A549 (cell line): ENCODE results near the gene TUBGCP3. TPM values are rescaled to one million over a fixed set of nuclear protein-coding genes. Genes with fewer than 3 reads are reported as not detected.

Source experiments
- ATAC-seq, 2 experiments: fragments of 200-7000 bp in 1 of 2; fragments of >200 bp in 1 of 2; cut with Nextera tagmentation in 1 of 2; cut with Tn5 transposase in 1 of 2; 3 replicates each; pipeline versions ENCODE4 v1.8.0 to v1.9.1; 2018 to 2020; ENCODE audit warnings: mild to moderate bottlenecking in 1 of 2, moderate library complexity in 1 of 2
- CTCF ChIA-PET: fragments of 300-600 bp; sonication (Branson Sonifier 250); formaldehyde crosslinking; extraction: SDS; loops from one replicate; lab custom pipeline; 2021; ENCODE audit warnings: antibody characterized with exemption, inconsistent platforms; lab: Yijun Ruan, JAX
- POLR2A ChIA-PET: fragments of 350-600 bp; formaldehyde crosslinking; extraction: SDS; loops from one replicate; lab custom pipeline; 2021; ENCODE audit warnings: antibody characterized with exemption, inconsistent platforms; lab: Yijun Ruan, JAX
- DNase-seq, 2 experiments: peaks; one replicate each; pipeline versions ENCODE4 v3.0.0 to v3.0.0-alpha.2; 2011 to 2016; ENCODE audit warnings: low read depth in 1 of 2, low spot score in 1 of 2
- FAIRE-seq: peaks from 2 replicates; lab custom pipeline; 2011; peaks lifted over from hg19 to GRCh38; lab: Jason Lieb, UNC
- H3K27ac ChIP-seq, 2 experiments: fragments of >200 bp; sonication (Bioruptor Twin); formaldehyde crosslinking; 3 replicates each; pipeline ENCODE4 v1.5.1; 2016 to 2017
- H3K4me1 ChIP-seq: fragments of >200 bp; sonication (Bioruptor Twin); formaldehyde crosslinking; 3 replicates; pipeline ENCODE4 v1.6.1; 2016
- H3K4me2 ChIP-seq: fragments of >200 bp; sonication (Bioruptor Twin); formaldehyde crosslinking; 3 replicates; pipeline ENCODE4 v1.6.1; 2016
- H3K4me3 ChIP-seq: fragments of >200 bp; sonication (Bioruptor Twin); formaldehyde crosslinking; 3 replicates; pipeline ENCODE4 v1.5.1; 2016
- H3K9me3 ChIP-seq: fragments of >200 bp; sonication (Bioruptor Twin); formaldehyde crosslinking; 3 replicates; pipeline ENCODE4 v1.6.1; 2016
- ATOH8 ChIP-seq: fragments of 250-450 bp; sonication (Bioruptor Pico); IDR thresholded peaks from 2 replicates; pipeline ENCODE4 v1.5.0; 2020; ENCODE audit warnings: low read depth, mild to moderate bottlenecking, moderate library complexity
- CHD2 ChIP-seq: fragments of 150-350 bp; IDR thresholded peaks from 2 replicates; pipeline ENCODE4 v1.6.1; 2014; ENCODE audit warnings: low read length; ENCODE audit not compliant: partially characterized antibody
- CHD4 ChIP-seq: fragments of 200-600 bp; sonication (generic); IDR thresholded peaks from 2 replicates; pipeline ENCODE4 v1.6.1; 2016; ENCODE audit warnings: antibody characterized with exemption, mild to moderate bottlenecking, borderline replicate concordance
- EHMT2 ChIP-seq: fragments of 200-600 bp; sonication (generic); IDR thresholded peaks from 2 replicates; pipeline ENCODE4 v1.6.1; 2016; ENCODE audit warnings: antibody characterized with exemption, low read depth, mild to moderate bottlenecking, moderate library complexity
- FOSB ChIP-seq: fragments of 250-450 bp; sonication (Bioruptor Pico); IDR thresholded peaks from 2 replicates; pipeline ENCODE4 v1.5.0; 2020; ENCODE audit warnings: mild to moderate bottlenecking, moderate library complexity
- FOXS1 ChIP-seq: fragments of 250-450 bp; sonication (Bioruptor Pico); IDR thresholded peaks from 2 replicates; pipeline ENCODE4 v1.5.0; 2020; ENCODE audit warnings: mild to moderate bottlenecking, moderate library complexity
- HES2 ChIP-seq: fragments of >200 bp; sonication (Bioruptor Twin); formaldehyde crosslinking; IDR thresholded peaks from 2 replicates; pipeline ENCODE4 v1.6.1; 2016
- HMGXB4 ChIP-seq: fragments of 250-450 bp; sonication (Bioruptor Pico); IDR thresholded peaks from 2 replicates; pipeline ENCODE4 v1.5.0; 2021; ENCODE audit warnings: mild to moderate bottlenecking, moderate library complexity, borderline replicate concordance
- HOXB5 ChIP-seq: fragments of 250-450 bp; sonication (Bioruptor Pico); IDR thresholded peaks from 2 replicates; pipeline ENCODE4 v1.5.0; 2020; ENCODE audit warnings: mild to moderate bottlenecking, moderate library complexity
- KDM5A ChIP-seq: fragments of 200-600 bp; sonication (generic); IDR thresholded peaks from 2 replicates; pipeline ENCODE4 v1.6.1; 2016; ENCODE audit warnings: antibody characterized with exemption, mild to moderate bottlenecking
- MAFK ChIP-seq: fragments of 450-650 bp; IDR thresholded peaks from 2 replicates; pipeline ENCODE4 v1.6.1; 2014; ENCODE audit not compliant: partially characterized antibody
- MYC ChIP-seq: IDR thresholded peaks from 2 replicates; pipeline ENCODE4 v1.6.1; 2012; ENCODE audit warnings: mild to moderate bottlenecking, inconsistent platforms, low read length, improper control_type of control experiment, borderline replicate concordance
- NPAS2 ChIP-seq: fragments of 250-450 bp; sonication (Bioruptor Pico); IDR thresholded peaks from 2 replicates; pipeline ENCODE4 v1.8.0; 2022; ENCODE audit warnings: mild to moderate bottlenecking, moderate library complexity, borderline replicate concordance
- NR3C1 ChIP-seq: fragments of >200 bp; sonication (Bioruptor Twin); formaldehyde crosslinking; IDR thresholded peaks from 3 replicates; pipeline ENCODE4 v1.6.1; 2017
- PHF8 ChIP-seq: fragments of 200-600 bp; sonication (generic); IDR thresholded peaks from 2 replicates; pipeline ENCODE4 v1.6.1; 2016; ENCODE audit warnings: low read depth, mild to moderate bottlenecking, antibody characterized with exemption, moderate library complexity, borderline replicate concordance
- POLR2AphosphoS2 ChIP-seq: conservative IDR thresholded peaks from 2 replicates; pipeline ENCODE4 v1.6.1; 2012; ENCODE audit warnings: low read length, improper control_type of control experiment, inconsistent platforms
- RAD21 ChIP-seq, 2 experiments: fragments of >200 bp in 1 of 2; sonication (Bioruptor Twin) in 1 of 2; formaldehyde crosslinking in 1 of 2; IDR thresholded peaks in 1 of 2; conservative IDR thresholded peaks in 1 of 2; 2 replicates in 1 of 2; 3 replicates in 1 of 2; pipeline ENCODE4 v1.6.1; 2012 to 2018; ENCODE audit warnings: inconsistent platforms in 1 of 2
- RNF2 ChIP-seq: fragments of 200-600 bp; sonication (generic); IDR thresholded peaks from 2 replicates; pipeline ENCODE4 v1.6.1; 2016; ENCODE audit warnings: low read depth, mild to moderate bottlenecking, antibody characterized with exemption, moderate library complexity, borderline replicate concordance
- SREBF2 ChIP-seq: fragments of 450-650 bp; IDR thresholded peaks from 2 replicates; pipeline ENCODE4 v1.6.1; 2014; ENCODE audit warnings: mild to moderate bottlenecking, moderate library complexity
- ZNF302 ChIP-seq: fragments of 250-450 bp; sonication (Bioruptor Pico); IDR thresholded peaks from 2 replicates; pipeline ENCODE4 v1.9.0; 2021; ENCODE audit warnings: inconsistent platforms, mild to moderate bottlenecking, moderate library complexity
- WGBS: methylation state at CpG from one replicate; pipeline ENCODE4 v1.1.6; 2017; ENCODE audit errors: missing lambda C conversion rate; 5-methylcytosine and 5-hydroxymethylcytosine counted together
- polyA plus RNA-seq, 4 experiments: library from polyadenylated mRNA; depleted of rRNA in 3 of 4; stranded (reverse); fragments of >200 nt; fragmentation: RNase III in 1 of 4; extraction: RNeasy Plus Mini Kit Qiagen cat#74134 plus additional on column Dnase treatment in 1 of 4; gene quantifications; 2 replicates in 3 of 4; 3 replicates in 1 of 4; pipeline ENCODE4 v1.2.3, GENCODE V29; 2011 to 2017
- TF ChIP-seq, protein P1 (sequence below): fragments of >200 bp; sonication (Bioruptor Twin); formaldehyde crosslinking; IDR thresholded peaks from 3 replicates; pipeline ENCODE4 v1.6.1; 2016

TUBGCP3 gene
- polyA plus RNA-seq, 2 of the 4 experiments (the other 2 are of a cell fraction): 15.9 to 21.3 TPM

GRCh38 chr13:112519517-112520060, 68.4 kb downstream of the TUBGCP3 start:
- Histone ChIP-seq H3K27ac (no peak overlapping the region), H3K4me2 (no peak overlapping the region), H3K9me3 (no peaks in the 10 kb centered on the region), H3K4me3 (no peak overlapping the region), H3K4me1 (no peaks in the 10 kb centered on the region)
- ATAC-seq (no peak), FAIRE-seq (no peak), DNase-seq (no peak)
- WGBS: 91% methylated on average over 10 of the region's 20 CpGs
- TF ChIP-seq ATOH8 (CRISPR knock-in tag) (no peak), MAFK (peak; percentile 27)
- ChIA-PET CTCF (interaction anchor here (1.1 kb wide), 1 partner anchor 11 kb away, joined by 3 read pairs; no protein-coding TSS in a partner anchor), POLR2A (no interaction called here)

DNA sequence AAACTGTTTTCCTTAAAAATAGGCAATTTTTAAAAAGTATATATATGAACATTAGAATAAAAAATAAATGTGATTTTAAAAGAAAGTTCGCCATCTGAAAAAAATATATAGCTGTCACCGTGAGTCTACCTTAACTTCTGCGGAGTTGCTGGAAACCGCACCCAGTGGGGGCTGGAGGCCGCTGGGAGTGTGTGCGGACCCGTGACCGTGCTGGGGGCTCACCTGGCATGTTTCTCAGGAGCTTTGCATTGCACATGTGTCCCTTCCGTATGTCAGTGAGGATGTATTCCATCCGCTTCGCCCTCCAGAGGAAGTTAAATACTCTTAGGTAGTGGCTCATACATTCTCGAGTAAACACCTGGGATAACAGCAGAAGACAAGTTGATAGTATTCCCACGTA, 71.7 kb downstream of the TUBGCP3 start:
- FAIRE-seq (no peak), DNase-seq (no peak), ATAC-seq (no peak)
- ChIA-PET POLR2A (no interaction called here), CTCF (no interaction called here)
- 93% methylated on average over 13 of the region's 13 CpGs for WGBS
- TF ChIP-seq CHD4: no peak
- no peak for TF ChIP-seq ZNF302
- TF ChIP-seq EHMT2: no peak
- no peak for TF ChIP-seq RAD21 (conservative IDR thresholded peaks at IDR 0.05 in 1 of 2, IDR thresholded peaks at IDR 0.05 in 1 of 2)
- TF ChIP-seq FOSB (CRISPR knock-in tag): no peak
- no peak for TF ChIP-seq NR3C1
- no peak for TF ChIP-seq NPAS2 (CRISPR knock-in tag)
- TF ChIP-seq HMGXB4 (CRISPR knock-in tag): no peak
- TF ChIP-seq HES2: no peak
- TF ChIP-seq MYC: no peak
- TF ChIP-seq SREBF2: no peak
- no peak for TF ChIP-seq KDM5A
- no peak for TF ChIP-seq CHD2
- TF ChIP-seq, protein P1, sequence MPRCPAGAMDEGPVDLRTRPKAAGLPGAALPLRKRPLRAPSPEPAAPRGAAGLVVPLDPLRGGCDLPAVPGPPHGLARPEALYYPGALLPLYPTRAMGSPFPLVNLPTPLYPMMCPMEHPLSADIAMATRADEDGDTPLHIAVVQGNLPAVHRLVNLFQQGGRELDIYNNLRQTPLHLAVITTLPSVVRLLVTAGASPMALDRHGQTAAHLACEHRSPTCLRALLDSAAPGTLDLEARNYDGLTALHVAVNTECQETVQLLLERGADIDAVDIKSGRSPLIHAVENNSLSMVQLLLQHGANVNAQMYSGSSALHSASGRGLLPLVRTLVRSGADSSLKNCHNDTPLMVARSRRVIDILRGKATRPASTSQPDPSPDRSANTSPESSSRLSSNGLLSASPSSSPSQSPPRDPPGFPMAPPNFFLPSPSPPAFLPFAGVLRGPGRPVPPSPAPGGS: no peak
- TF ChIP-seq FOXS1: no peak
- no peak overlapping the region for H3K4me3 ChIP-seq
- no peaks in the 10 kb centered on the region for H3K9me3 ChIP-seq
- H3K4me1 ChIP-seq: no peaks in the 10 kb centered on the region
- no peak overlapping the region for H3K4me2 ChIP-seq
- H3K27ac ChIP-seq: no peak overlapping the region

DNA sequence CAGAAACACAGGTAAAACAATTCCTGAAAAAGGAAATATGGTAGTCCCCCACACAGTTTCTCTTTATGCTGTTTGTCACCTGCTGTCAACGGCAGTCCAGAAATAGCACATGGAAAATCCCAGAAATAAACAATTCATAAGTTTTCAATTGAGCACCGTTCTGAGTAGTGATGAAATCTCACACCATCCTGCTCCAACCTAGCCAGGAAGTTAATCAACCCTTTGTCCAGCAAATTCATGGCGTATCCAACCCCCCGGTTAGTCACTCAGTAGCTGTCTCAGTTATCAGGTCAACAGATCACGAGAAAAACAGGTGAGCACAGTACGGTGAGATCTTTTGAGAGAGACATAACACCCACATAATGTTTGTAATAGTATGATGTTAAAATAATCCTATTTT, 74.2 kb downstream of the TUBGCP3 start:
- no peaks in the 10 kb centered on the region for H3K4me1 ChIP-seq
- CTCF ChIA-PET: no interaction called here
- ATAC-seq: no peak
- DNase-seq: no peak
- H3K4me3 ChIP-seq: no peak overlapping the region
- no peak for FAIRE-seq
- TF ChIP-seq KDM5A (no peak), HOXB5 (no peak), RNF2 (no peak), PHF8 (no peak), POLR2AphosphoS2 (no peak)
- TF ChIP-seq, all 56 proteins: peak for 0
- H3K27ac ChIP-seq: no peak overlapping the region
- POLR2A ChIA-PET: no interaction called here
- H3K9me3 ChIP-seq: no peaks in the 10 kb centered on the region
- H3K4me2 ChIP-seq: no peak overlapping the region
- 86% methylated on average over 6 of the region's 6 CpGs for WGBS
